ENCODE data around the gene ANKRD29. TPM values are rescaled to one million over a fixed set of nuclear protein-coding genes. Genes with fewer than 3 reads are reported as not detected.
A peak's percentile ranks its signal among the peaks of the same experiment; 100 is the strongest.

Gene ANKRD29, protein sequence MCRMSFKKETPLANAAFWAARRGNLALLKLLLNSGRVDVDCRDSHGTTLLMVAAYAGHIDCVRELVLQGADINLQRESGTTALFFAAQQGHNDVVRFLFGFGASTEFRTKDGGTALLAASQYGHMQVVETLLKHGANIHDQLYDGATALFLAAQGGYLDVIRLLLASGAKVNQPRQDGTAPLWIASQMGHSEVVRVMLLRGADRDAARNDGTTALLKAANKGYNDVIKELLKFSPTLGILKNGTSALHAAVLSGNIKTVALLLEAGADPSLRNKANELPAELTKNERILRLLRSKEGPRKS
- total RNA-seq (2014; rRNA removed; shearing (Covaris generic)) (6.6 and 16.9 TPM in 2 replicates), polyA plus RNA-seq (2016; fragmentation: Nextera tagmentation; extraction: Ambion mirVana) (36.6 and 38.2 TPM in 2 replicates)
- long read RNA-seq, partial matches to known transcripts = 0 of 4 reads
- long read RNA-seq, other reads (novel, unspliced or antisense) = 0 of 4 reads

GRCh38 chr18:23662309-23663263 is at the start of gene ANKRD29:
ANKRD29 (minus strand) TSS chr18:23662911; CDS start chr18:23662730, 181 bp downstream.
- peak; percentile 69 for DNase-seq (ENCODE audit: low spot score)
- Histone ChIP-seq H3F3A (replicated peaks; ENCODE audit: low read depth) (no peaks in the 10 kb centered on the region; the same call in 1 of the 2 replicates), H3K27ac (ENCODE audit: low read depth) (no peak within 1 kb of the TSS), H2AFZ (peak within 1 kb of the TSS; percentile 88; the same call in 1 of the 2 replicates), H3K4me2 (peak within 1 kb of the TSS; percentile 78), H3K36me3 (ENCODE audit: insufficient read depth) (no peaks in the 10 kb centered on the region), H3K79me2 (replicated peaks; ENCODE audit: insufficient read depth) (peaks cover 7% of the 10 kb centered on the region; the same call in 1 of the 2 replicates), H3K9me2 (ENCODE audit: insufficient read depth) (no peaks in the 10 kb centered on the region), H4K20me1 (replicated peaks; ENCODE audit: insufficient read depth) (no peaks in the 10 kb centered on the region), H3K4me3 (peak within 1 kb of the TSS; percentile 81), H3K4me1 (ENCODE audit: insufficient read depth) (peaks cover 40% of the 10 kb centered on the region), H3K27me3 (ENCODE audit: insufficient read depth) (peaks cover 15% of the 10 kb centered on the region)
- no peak for TF ChIP-seq ZNF331 (CRISPR knock-in tag; IDR thresholded peaks at IDR 0.05; ENCODE audit: low read depth)
- TF ChIP-seq, protein P1, sequence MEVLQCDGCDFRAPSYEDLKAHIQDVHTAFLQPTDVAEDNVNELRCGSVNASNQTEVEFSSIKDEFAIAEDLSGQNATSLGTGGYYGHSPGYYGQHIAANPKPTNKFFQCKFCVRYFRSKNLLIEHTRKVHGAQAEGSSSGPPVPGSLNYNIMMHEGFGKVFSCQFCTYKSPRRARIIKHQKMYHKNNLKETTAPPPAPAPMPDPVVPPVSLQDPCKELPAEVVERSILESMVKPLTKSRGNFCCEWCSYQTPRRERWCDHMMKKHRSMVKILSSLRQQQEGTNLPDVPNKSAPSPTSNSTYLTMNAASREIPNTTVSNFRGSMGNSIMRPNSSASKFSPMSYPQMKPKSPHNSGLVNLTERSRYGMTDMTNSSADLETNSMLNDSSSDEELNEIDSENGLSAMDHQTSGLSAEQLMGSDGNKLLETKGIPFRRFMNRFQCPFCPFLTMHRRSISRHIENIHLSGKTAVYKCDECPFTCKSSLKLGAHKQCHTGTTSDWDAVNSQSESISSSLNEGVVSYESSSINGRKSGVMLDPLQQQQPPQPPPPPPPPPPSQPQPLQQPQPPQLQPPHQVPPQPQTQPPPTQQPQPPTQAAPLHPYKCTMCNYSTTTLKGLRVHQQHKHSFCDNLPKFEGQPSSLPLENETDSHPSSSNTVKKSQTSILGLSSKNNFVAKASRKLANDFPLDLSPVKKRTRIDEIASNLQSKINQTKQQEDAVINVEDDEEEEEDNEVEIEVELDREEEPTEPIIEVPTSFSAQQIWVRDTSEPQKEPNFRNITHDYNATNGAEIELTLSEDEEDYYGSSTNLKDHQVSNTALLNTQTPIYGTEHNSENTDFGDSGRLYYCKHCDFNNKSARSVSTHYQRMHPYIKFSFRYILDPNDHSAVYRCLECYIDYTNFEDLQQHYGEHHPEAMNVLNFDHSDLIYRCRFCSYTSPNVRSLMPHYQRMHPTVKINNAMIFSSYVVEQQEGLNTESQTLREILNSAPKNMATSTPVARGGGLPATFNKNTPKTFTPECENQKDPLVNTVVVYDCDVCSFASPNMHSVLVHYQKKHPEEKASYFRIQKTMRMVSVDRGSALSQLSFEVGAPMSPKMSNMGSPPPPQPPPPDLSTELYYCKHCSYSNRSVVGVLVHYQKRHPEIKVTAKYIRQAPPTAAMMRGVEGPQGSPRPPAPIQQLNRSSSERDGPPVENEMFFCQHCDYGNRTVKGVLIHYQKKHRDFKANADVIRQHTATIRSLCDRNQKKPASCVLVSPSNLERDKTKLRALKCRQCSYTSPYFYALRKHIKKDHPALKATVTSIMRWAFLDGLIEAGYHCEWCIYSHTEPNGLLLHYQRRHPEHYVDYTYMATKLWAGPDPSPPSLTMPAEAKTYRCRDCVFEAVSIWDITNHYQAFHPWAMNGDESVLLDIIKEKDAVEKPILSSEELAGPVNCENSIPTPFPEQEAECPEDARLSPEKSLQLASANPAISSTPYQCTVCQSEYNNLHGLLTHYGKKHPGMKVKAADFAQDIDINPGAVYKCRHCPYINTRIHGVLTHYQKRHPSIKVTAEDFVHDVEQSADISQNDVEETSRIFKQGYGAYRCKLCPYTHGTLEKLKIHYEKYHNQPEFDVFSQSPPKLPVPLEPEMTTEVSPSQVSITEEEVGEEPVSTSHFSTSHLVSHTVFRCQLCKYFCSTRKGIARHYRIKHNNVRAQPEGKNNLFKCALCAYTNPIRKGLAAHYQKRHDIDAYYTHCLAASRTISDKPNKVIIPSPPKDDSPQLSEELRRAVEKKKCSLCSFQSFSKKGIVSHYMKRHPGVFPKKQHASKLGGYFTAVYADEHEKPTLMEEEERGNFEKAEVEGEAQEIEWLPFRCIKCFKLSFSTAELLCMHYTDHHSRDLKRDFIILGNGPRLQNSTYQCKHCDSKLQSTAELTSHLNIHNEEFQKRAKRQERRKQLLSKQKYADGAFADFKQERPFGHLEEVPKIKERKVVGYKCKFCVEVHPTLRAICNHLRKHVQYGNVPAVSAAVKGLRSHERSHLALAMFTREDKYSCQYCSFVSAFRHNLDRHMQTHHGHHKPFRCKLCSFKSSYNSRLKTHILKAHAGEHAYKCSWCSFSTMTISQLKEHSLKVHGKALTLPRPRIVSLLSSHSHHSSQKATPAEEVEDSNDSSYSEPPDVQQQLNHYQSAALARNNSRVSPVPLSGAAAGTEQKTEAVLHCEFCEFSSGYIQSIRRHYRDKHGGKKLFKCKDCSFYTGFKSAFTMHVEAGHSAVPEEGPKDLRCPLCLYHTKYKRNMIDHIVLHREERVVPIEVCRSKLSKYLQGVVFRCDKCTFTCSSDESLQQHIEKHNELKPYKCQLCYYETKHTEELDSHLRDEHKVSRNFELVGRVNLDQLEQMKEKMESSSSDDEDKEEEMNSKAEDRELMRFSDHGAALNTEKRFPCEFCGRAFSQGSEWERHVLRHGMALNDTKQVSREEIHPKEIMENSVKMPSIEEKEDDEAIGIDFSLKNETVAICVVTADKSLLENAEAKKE (CRISPR knock-in tag; IDR thresholded peaks at IDR 0.05) = no peak
- no peak for TF ChIP-seq CTCF (conservative IDR thresholded peaks at IDR 0.05; ENCODE audit: low read depth in 2 of 2)
- TF ChIP-seq JUNB (IDR thresholded peaks at IDR 0.05; ENCODE audit: unreplicated experiment) = no peak
- TF ChIP-seq, protein P2, sequence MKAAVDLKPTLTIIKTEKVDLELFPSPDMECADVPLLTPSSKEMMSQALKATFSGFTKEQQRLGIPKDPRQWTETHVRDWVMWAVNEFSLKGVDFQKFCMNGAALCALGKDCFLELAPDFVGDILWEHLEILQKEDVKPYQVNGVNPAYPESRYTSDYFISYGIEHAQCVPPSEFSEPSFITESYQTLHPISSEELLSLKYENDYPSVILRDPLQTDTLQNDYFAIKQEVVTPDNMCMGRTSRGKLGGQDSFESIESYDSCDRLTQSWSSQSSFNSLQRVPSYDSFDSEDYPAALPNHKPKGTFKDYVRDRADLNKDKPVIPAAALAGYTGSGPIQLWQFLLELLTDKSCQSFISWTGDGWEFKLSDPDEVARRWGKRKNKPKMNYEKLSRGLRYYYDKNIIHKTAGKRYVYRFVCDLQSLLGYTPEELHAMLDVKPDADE (IDR thresholded peaks at IDR 0.05) = no peak
- Mint-ChIP-seq H3K36me3 (ENCODE audit: low read depth) (peaks cover 3% of the 10 kb centered on the region; the same call in 1 of the 3 replicates), H3K27me3 (ENCODE audit: insufficient read depth, low read depth, poor library complexity) (peaks cover 20% of the 10 kb centered on the region), H3K9me3 (no peaks in the 10 kb centered on the region; the same call in 2 of the 3 replicates), H3K4me1 (peaks cover 26% of the 10 kb centered on the region), H3K27ac (no peak within 1 kb of the TSS), H3K4me3 (peak within 1 kb of the TSS; percentile 77)
- peak; percentile 95 for ATAC-seq
